Measurements from ENCODE around the gene PIMREG.

GRCh38 chr17:6408276-6408675 lies 36.0 kb upstream of the PIMREG start:
- TF ChIP-seq CTCF (IDR thresholded peaks at IDR 0.05) = no peak
- no peak for TF ChIP-seq POLR2A (IDR thresholded peaks at IDR 0.05)
